Heart left ventricle (tissue), 16 donors: ENCODE results near the gene MITF. TPM values are rescaled to one million over a fixed set of nuclear protein-coding genes. Genes with fewer than 3 reads are reported as not detected.

Source experiments
- ATAC-seq, 4 donors: fragments of 200-7000 bp; cut with Tn5 transposase; one replicate each; pipeline ENCODE4 v1.9.1; 2020 to 2022; ENCODE audit warnings: moderate library complexity in 4 of 4, mild to moderate bottlenecking in 3 of 4, moderate number of reproducible peaks in 1 of 4
- DNase-seq, 5 donors: peaks; one replicate each; pipeline ENCODE4 v3.0.0-alpha.2; 2020
- H3K27ac ChIP-seq, 12 donors: fragments of 200-600 bp; sonication (generic) in 4 of 12; one replicate each; pipeline versions ENCODE4 v1.5.0 to v1.8.0; 2016 to 2022; ENCODE audit warnings: mild to moderate bottlenecking in 2 of 12
- H3K27me3 ChIP-seq, 9 donors: fragments of 200-600 bp; sonication (generic) in 2 of 9; one replicate each; pipeline versions ENCODE4 v1.5.1 to v1.8.0; 2016 to 2022; ENCODE audit warnings: mild to moderate bottlenecking in 3 of 9
- H3K36me3 ChIP-seq, 9 donors: fragments of 200-600 bp; sonication (generic) in 2 of 9; one replicate each; pipeline versions ENCODE4 v1.5.0 to v1.8.0; 2018 to 2022; ENCODE audit warnings: mild to moderate bottlenecking in 2 of 9
- H3K4me1 ChIP-seq, 12 donors: fragments of 200-600 bp; sonication (generic) in 4 of 12; one replicate each; pipeline versions ENCODE4 v1.5.0 to v1.8.0; 2016 to 2022; ENCODE audit warnings: mild to moderate bottlenecking in 3 of 12
- H3K4me3 ChIP-seq, 12 donors: fragments of 200-600 bp; sonication (generic) in 4 of 12; one replicate each; pipeline versions ENCODE4 v1.5.0 to v1.8.0; 2017 to 2022; ENCODE audit warnings: mild to moderate bottlenecking in 9 of 12, moderate library complexity in 4 of 12
- H3K9me3 ChIP-seq, 12 donors: fragments of 200-600 bp; sonication (generic) in 4 of 12; one replicate each; pipeline versions ENCODE4 v1.5.0 to v1.8.0; 2016 to 2022; ENCODE audit warnings: mild to moderate bottlenecking in 1 of 12
- POLR2A ChIP-seq, 2 donors: fragments of 450-650 bp; IDR thresholded peaks; one replicate each; pipeline ENCODE4 v1.6.1; 2017; ENCODE audit warnings: antibody characterized with exemption in 2 of 2, mild to moderate bottlenecking in 2 of 2, moderate library complexity in 2 of 2
- WGBS, 4 donors: extraction: QIAGEN DNeasy Blood & Tissue Kit in 2 of 4; methylation state at CpG; one replicate each; pipeline versions ENCODE4 v1.1.5 to v1.1.7; 2013 to 2018; 5-methylcytosine and 5-hydroxymethylcytosine counted together
- intact Hi-C, 10 donors: fragments of 100-400 bp; cut with DNase I; formaldehyde crosslinking; loops; one replicate each; pipeline versions ENCODE4 v1.11.1 to v1.14.2; 2022
- polyA plus RNA-seq, 2 donors: library from polyadenylated mRNA; stranded (reverse); fragments of 200-250 nt; gene quantifications; one replicate each; pipeline ENCODE4 v1.2.3, GENCODE V29; 2013
- total RNA-seq, 9 donors: library from RNA; depleted of rRNA in 2 of 9; stranded (reverse); fragments of >200 nt in 2 of 9; fragmentation: NEBNext Ultra II Directional in 3 of 9; extraction: Animal tissue kit (Norgen Biotek cat#: 25700) in 3 of 9; gene quantifications; one replicate each; pipeline versions ENCODE4 v1.1.0 to v1.2.4, GENCODE V29; 2016 to 2023
- TF ChIP-seq, protein P1 (sequence below), 12 donors: fragments of 200-600 bp; sonication (generic) in 4 of 12; IDR thresholded peaks; one replicate each; pipeline versions ENCODE4 v1.5.0 to v1.8.0; 2018 to 2022; ENCODE audit warnings: antibody characterized with exemption in 12 of 12, mild to moderate bottlenecking in 5 of 12
- donor health status: ischemic (EF 13 %, LVEDD 7.1; RV severe dilation, severe dysfunction).
- donor health status: healthy with polysubstance abuse.
- donor health status: DM: no; HTN: yes; CAD: no.
- donor health status: DM: no; HTN: no; CAD: no.
- donor health status: ischemic (EF 25% LVEDD 6.9; RV normal size, moderate dysfunction).
- donor health status: ischemic (EF 25% LVEDD 5.7; RV mildly dilated, moderate dysfunction).
- donor health status: healthy.
- donor health status: DM: yes; HTN: yes; CAD: no.
- donor health status: ischemic (EF 35%, LVEDD 5.7; RV mildly dilated, moderate dysfunction).
- donor health status: nonischemic (EF 11% LVEDD 7.7; RV severe dilation, severe dysfunction).
- donor health status: DM: yes; HTN: yes; CAD: no.
- donor health status: PGD.
- donor health status: ischemic (EF 29% LVEDD 5.4; RV normal size, mild dysfunction).
- donor health status: nonischemic (EF 23%, LVEDD 6.1; RV moderate dilation, normal function).

Gene MITF
- total and polyA plus RNA-seq, 11 donors, result 17.9 to 114 (median 81.1) TPM

DNA sequence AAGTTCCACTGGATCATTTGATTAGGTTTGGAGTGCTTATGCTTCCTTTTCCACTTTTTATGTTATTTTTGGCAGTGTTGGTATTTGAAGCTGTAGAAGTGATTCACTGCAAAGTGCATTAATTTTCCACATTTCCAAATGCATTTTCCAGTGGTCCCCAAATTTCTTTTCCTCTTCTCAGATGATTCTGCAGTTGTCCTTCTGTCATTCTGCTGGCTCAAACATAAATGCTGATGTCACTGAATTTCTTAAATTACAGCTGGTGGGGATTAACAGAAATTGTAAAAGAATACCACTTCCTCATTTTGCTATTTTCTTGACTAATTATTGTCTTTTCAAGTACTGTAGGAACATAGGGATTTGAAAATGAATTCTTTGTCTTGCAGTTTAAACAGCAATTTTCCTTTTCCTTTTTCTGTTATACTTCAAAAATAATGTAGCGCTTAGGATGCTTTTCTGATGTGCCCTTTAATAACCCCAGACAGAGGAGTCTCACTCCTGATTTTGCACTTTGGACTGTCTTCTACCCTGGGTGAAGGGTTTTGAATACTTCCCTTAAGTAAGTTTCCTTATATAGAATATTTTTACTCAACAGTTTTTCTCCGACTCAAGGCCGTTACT is 25.0 kb downstream of the MITF start:
- peak overlapping the region in 8 of 12 donors; percentile 1 to 90 (median 32) for H3K27ac ChIP-seq
- 35 to 57% (median 50%) methylated on average over 3 of the region's 3 CpGs for WGBS, 4 donors
- intact Hi-C loops, result loop anchor here in 1 of 10 donors (2.0 kb wide), 1 partner anchor 13 kb away; no protein-coding TSS in a partner anchor
- H3K36me3 ChIP-seq, result no peaks in the 10 kb centered on the region
- ATAC-seq (no peak), DNase-seq (no peak)
- H3K27me3 ChIP-seq, result no peaks in the 10 kb centered on the region
- no peaks in the 10 kb centered on the region for H3K9me3 ChIP-seq
- no peak for TF ChIP-seq POLR2A (IDR thresholded peaks at IDR 0.05)
- TF ChIP-seq, protein P1, sequence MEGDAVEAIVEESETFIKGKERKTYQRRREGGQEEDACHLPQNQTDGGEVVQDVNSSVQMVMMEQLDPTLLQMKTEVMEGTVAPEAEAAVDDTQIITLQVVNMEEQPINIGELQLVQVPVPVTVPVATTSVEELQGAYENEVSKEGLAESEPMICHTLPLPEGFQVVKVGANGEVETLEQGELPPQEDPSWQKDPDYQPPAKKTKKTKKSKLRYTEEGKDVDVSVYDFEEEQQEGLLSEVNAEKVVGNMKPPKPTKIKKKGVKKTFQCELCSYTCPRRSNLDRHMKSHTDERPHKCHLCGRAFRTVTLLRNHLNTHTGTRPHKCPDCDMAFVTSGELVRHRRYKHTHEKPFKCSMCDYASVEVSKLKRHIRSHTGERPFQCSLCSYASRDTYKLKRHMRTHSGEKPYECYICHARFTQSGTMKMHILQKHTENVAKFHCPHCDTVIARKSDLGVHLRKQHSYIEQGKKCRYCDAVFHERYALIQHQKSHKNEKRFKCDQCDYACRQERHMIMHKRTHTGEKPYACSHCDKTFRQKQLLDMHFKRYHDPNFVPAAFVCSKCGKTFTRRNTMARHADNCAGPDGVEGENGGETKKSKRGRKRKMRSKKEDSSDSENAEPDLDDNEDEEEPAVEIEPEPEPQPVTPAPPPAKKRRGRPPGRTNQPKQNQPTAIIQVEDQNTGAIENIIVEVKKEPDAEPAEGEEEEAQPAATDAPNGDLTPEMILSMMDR (IDR thresholded peaks at IDR 0.05), result no peak
- H3K4me3 ChIP-seq, result peak overlapping the region in 2 of 12 donors; percentile 12 to 16
- peaks cover 0 to 84% (median 59%) of the 10 kb centered on the region in 12 donors for H3K4me1 ChIP-seq

DNA sequence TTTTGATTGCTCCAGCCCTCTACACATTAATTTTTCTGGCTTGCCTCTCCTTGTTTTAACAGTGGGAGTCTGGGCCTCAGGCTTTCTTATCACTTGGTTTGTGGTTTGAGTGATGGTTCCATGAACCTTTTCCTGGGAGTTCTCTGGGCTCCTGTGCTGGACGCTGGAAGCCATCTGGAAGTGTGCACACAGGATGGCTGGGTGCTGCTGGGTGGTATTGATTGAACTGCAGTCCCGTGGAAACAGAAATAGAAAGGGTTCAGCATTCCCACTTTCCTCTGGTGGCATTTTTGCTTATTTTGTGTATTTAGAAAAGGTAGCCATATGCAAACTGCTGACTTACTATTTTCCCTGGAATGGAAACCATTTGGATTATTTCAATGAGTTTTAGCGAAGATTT is 25.6 kb downstream of the MITF start:
- no peak for DNase-seq
- TF ChIP-seq, protein P1 (IDR thresholded peaks at IDR 0.05), result no peak
- no peak for TF ChIP-seq POLR2A (IDR thresholded peaks at IDR 0.05)
- ATAC-seq, result peak in 1 of 4 donors; percentile 39
- 62 to 68% (median 64%) methylated on average over 3 of the region's 3 CpGs for WGBS, 4 donors
- Histone ChIP-seq H3K27ac (peak overlapping the region in 7 of 12 donors; percentile 1 to 90 (median 37)), H3K27me3 (no peaks in the 10 kb centered on the region), H3K36me3 (no peaks in the 10 kb centered on the region), H3K9me3 (no peaks in the 10 kb centered on the region), H3K4me1 (peaks cover 0 to 84% (median 59%) of the 10 kb centered on the region in 12 donors), H3K4me3 (peak overlapping the region in 1 of 12 donors; percentile 16)
- intact Hi-C loops, result loop anchor here in 1 of 10 donors (2.0 kb wide), 1 partner anchor 14 kb away; no protein-coding TSS in a partner anchor

DNA sequence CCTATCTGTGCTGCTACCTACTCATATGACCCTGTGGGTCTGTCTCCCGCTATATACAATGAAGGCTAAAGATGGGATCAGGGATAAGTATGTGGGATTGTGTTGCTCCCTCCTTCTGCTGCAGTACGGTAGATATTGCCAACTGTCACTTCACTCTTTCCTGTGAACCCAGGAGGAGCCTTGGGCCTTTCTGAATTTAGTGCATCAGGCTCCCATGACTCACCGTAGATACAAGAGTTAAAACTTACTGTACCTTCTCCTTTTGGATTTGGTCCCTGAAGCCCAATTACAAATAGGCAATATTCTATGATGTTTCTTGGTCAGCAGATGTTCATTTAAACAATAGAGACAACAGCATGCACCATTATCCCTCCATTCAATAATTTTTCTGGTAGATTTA is 27.4 kb downstream of the MITF start:
- 72 to 86% (median 79%) methylated on average over 3 of the region's 3 CpGs for WGBS, 4 donors
- no peak for TF ChIP-seq POLR2A (IDR thresholded peaks at IDR 0.05)
- TF ChIP-seq, protein P1 (IDR thresholded peaks at IDR 0.05), result no peak
- Histone ChIP-seq H3K4me1 (peaks cover 0 to 92% (median 70%) of the 10 kb centered on the region in 12 donors), H3K36me3 (no peaks in the 10 kb centered on the region), H3K27me3 (no peaks in the 10 kb centered on the region), H3K9me3 (no peaks in the 10 kb centered on the region), H3K4me3 (no peak overlapping the region), H3K27ac (peak overlapping the region in 1 of 12 donors; percentile 19)
- DNase-seq (no peak), ATAC-seq (no peak)
- intact Hi-C loops, result no loop called here

DNA sequence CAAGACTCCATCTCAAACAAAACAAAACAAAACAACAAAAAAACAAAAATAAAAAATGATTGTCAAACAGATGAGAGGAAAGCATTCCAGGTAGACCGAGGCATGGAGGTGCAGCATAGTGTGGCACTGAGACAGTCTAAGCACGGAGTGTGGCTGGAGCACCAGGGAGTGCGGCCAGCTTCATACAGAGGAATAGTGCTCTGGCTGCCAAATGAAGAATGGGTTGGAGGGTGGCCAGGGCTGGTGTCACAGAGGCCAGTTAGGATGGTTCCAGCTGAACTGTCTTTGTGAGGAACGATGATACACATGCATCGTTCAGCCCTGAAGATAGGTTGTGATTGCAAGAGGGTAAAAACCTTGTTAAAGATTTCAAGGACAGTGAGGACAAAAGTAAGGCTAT is 28.3 kb downstream of the MITF start:
- peak overlapping the region in 2 of 12 donors; percentile 13 to 19 for H3K27ac ChIP-seq
- ATAC-seq (peak; percentile 73 to 89 (median 87)), DNase-seq (peak; percentile 72 to 86 (median 76))
- TF ChIP-seq POLR2A (IDR thresholded peaks at IDR 0.05), result no peak
- TF ChIP-seq, protein P1 (IDR thresholded peaks at IDR 0.05), result no peak
- 19 to 22% (median 22%) methylated on average over 5 of the region's 5 CpGs for WGBS, 4 donors
- intact Hi-C loops, result no loop called here
- no peaks in the 10 kb centered on the region for H3K27me3 ChIP-seq
- H3K36me3 ChIP-seq, result no peaks in the 10 kb centered on the region
- no peak overlapping the region for H3K4me3 ChIP-seq
- H3K4me1 ChIP-seq, result peaks cover 0 to 93% (median 66%) of the 10 kb centered on the region in 12 donors
- no peaks in the 10 kb centered on the region for H3K9me3 ChIP-seq
